Astrocyte (in vitro differentiated cells and primary cell): ENCODE results near the gene LIPE. TPM values are rescaled to one million over a fixed set of nuclear protein-coding genes. Genes with fewer than 3 reads are reported as not detected.

ENCODE experiments used
- DNase-seq: peaks from one replicate; pipeline ENCODE4 v3.0.0-alpha.2; 2010; ENCODE audit warnings: low read depth
- FAIRE-seq: peaks from 2 replicates; lab custom pipeline; 2011; peaks lifted over from hg19 to GRCh38; lab: Jason Lieb, UNC
- H2AFZ ChIP-seq: 2 replicates; pipeline ENCODE4 v1.6.0; 2012; ENCODE audit warnings: low read depth, low read length, inconsistent platforms
- H3K27ac ChIP-seq: 2 replicates; pipeline ENCODE4 v1.5.1; 2011; ENCODE audit warnings: low read depth, low read length, inconsistent platforms
- H3K27me3 ChIP-seq: 2 replicates; pipeline ENCODE4 v1.6.0; 2011; ENCODE audit warnings: low read length, inconsistent platforms; ENCODE audit not compliant: insufficient read depth
- H3K36me3 ChIP-seq: 2 replicates; pipeline ENCODE4 v1.5.1; 2011; ENCODE audit warnings: low read length, inconsistent platforms; ENCODE audit not compliant: insufficient read depth
- H3K4me1 ChIP-seq: 2 replicates; pipeline ENCODE4 v1.5.1; 2011; ENCODE audit warnings: low read length, inconsistent platforms; ENCODE audit not compliant: insufficient read depth
- H3K4me2 ChIP-seq: 2 replicates; pipeline ENCODE4 v1.6.0; 2012; ENCODE audit warnings: low read length, inconsistent platforms
- H3K4me3 ChIP-seq: 2 replicates; pipeline ENCODE4 v1.5.1; 2011; ENCODE audit warnings: low read depth, mild to moderate bottlenecking, low read length, inconsistent platforms; ENCODE audit not compliant: insufficient read depth
- H3K79me2 ChIP-seq: 2 replicates; pipeline ENCODE4 v1.6.0; 2012; ENCODE audit warnings: mild to moderate bottlenecking, low read length, inconsistent platforms; ENCODE audit not compliant: insufficient read depth
- H3K9ac ChIP-seq: 2 replicates; pipeline ENCODE4 v1.6.0; 2012; ENCODE audit warnings: mild to moderate bottlenecking, low read length, inconsistent platforms
- H3K9me3 ChIP-seq: 2 replicates; pipeline ENCODE4 v1.5.1; 2012; ENCODE audit warnings: low read depth, mild to moderate bottlenecking, low read length, inconsistent platforms; ENCODE audit not compliant: insufficient read depth
- H4K20me1 ChIP-seq: 2 replicates; pipeline ENCODE4 v1.6.0; 2012; ENCODE audit warnings: low read length, inconsistent platforms; ENCODE audit not compliant: insufficient read depth
- H3K27ac Mint-ChIP-seq: one replicate; pipeline ENCODE4 v1.8.0; 2021; ENCODE audit warnings: mild to moderate bottlenecking, mixed read lengths; ENCODE audit not compliant: unreplicated experiment
- H3K27me3 Mint-ChIP-seq: one replicate; pipeline ENCODE4 v1.8.0; 2021; ENCODE audit warnings: low read depth, mixed read lengths; ENCODE audit not compliant: unreplicated experiment
- H3K36me3 Mint-ChIP-seq: one replicate; pipeline ENCODE4 v1.8.0; 2021; ENCODE audit warnings: low read depth, mixed read lengths; ENCODE audit not compliant: unreplicated experiment
- H3K4me1 Mint-ChIP-seq: one replicate; pipeline ENCODE4 v1.8.0; 2021; ENCODE audit warnings: low read depth, mixed read lengths; ENCODE audit not compliant: unreplicated experiment
- H3K4me3 Mint-ChIP-seq: one replicate; pipeline ENCODE4 v1.8.0; 2021; ENCODE audit warnings: mild to moderate bottlenecking, moderate library complexity, mixed read lengths; ENCODE audit not compliant: unreplicated experiment
- H3K9me3 Mint-ChIP-seq: one replicate; pipeline ENCODE4 v1.8.0; 2021; ENCODE audit warnings: mild to moderate bottlenecking, mixed read lengths; ENCODE audit not compliant: unreplicated experiment
- CTCF ChIP-seq: IDR thresholded peaks from 2 replicates; pipeline ENCODE4 v1.5.1; 2011; ENCODE audit warnings: low read depth, mild to moderate bottlenecking, inconsistent platforms, low read length, moderate library complexity; ENCODE audit not compliant: insufficient read depth
- EZH2 ChIP-seq: IDR thresholded peaks from 2 replicates; pipeline ENCODE4 v1.6.1; 2012; ENCODE audit warnings: mild to moderate bottlenecking, low read length, inconsistent platforms; ENCODE audit not compliant: insufficient read depth
- total RNA-seq: library from RNA; stranded (reverse); gene quantifications from 2 replicates; pipeline ENCODE4 v1.2.1, GENCODE V29; 2021

The LIPE gene
- total RNA-seq, 1 donor from 2014 or later: 2.0 TPM

- H3K4me2 ChIP-seq: peak overlapping the region; percentile 87
- peak overlapping the region; percentile 68 for H3K4me3 ChIP-seq
- no peaks in the 10 kb centered on the region for H3K9me3 Mint-ChIP-seq
- H3K79me2 ChIP-seq: no peaks in the 10 kb centered on the region
- FAIRE-seq: no peak
- peak overlapping the region; percentile 95 for H2AFZ ChIP-seq
- H3K27ac Mint-ChIP-seq: no peak overlapping the region
- no peaks in the 10 kb centered on the region for H4K20me1 ChIP-seq
- H3K4me1 Mint-ChIP-seq: peaks cover 3% of the 10 kb centered on the region
- H3K4me1 ChIP-seq: peaks cover 10% of the 10 kb centered on the region
- H3K4me3 Mint-ChIP-seq: no peak overlapping the region
- TF ChIP-seq CTCF (no peak), EZH2 (no peak)
- no peaks in the 10 kb centered on the region for H3K36me3 ChIP-seq
- peaks cover 24% of the 10 kb centered on the region for H3K27me3 Mint-ChIP-seq
- H3K27ac ChIP-seq: no peak overlapping the region
- H3K27me3 ChIP-seq: peaks cover 2% of the 10 kb centered on the region
- H3K9ac ChIP-seq: no peak overlapping the region
- DNase-seq: no peak
- H3K36me3 Mint-ChIP-seq: peaks cover 3% of the 10 kb centered on the region
- H3K9me3 ChIP-seq: peaks cover 6% of the 10 kb centered on the region
Observed at GRCh38 chr19:42424345-42424707, 2.9 kb downstream of the LIPE start.

- FAIRE-seq (no peak), DNase-seq (peak; percentile 83)
- Mint-ChIP-seq H3K4me1 (peaks cover 3% of the 10 kb centered on the region), H3K27ac (no peak overlapping the region), H3K9me3 (no peaks in the 10 kb centered on the region), H3K36me3 (peaks cover 3% of the 10 kb centered on the region), H3K27me3 (peaks cover 24% of the 10 kb centered on the region), H3K4me3 (peak overlapping the region; percentile 89)
- Histone ChIP-seq H3K36me3 (no peaks in the 10 kb centered on the region), H3K27ac (no peak overlapping the region), H3K4me1 (peaks cover 10% of the 10 kb centered on the region), H3K9ac (peak overlapping the region; percentile 63), H3K79me2 (no peaks in the 10 kb centered on the region), H3K27me3 (peaks cover 2% of the 10 kb centered on the region), H2AFZ (peak overlapping the region; percentile 95), H3K4me3 (peak overlapping the region; percentile 68), H3K9me3 (peaks cover 6% of the 10 kb centered on the region), H3K4me2 (peak overlapping the region; percentile 87), H4K20me1 (no peaks in the 10 kb centered on the region)
- TF ChIP-seq CTCF: no peak
- peak; percentile 11 for TF ChIP-seq EZH2
Observed at GRCh38 chr19:42423462-42424344, 3.5 kb downstream of the LIPE start.
